Tibial artery (tissue), 4 donors: ENCODE data around the gene ATP13A3.

Experiments used
- DNase-seq, 2 donors: peaks; one replicate each; pipeline ENCODE4 v3.0.0-alpha.2; 2019
- H3K27ac ChIP-seq, 2 donors: fragments of 200-600 bp; sonication (generic) in 1 of 2; 1 replicate in 1 of 2; 2 replicates in 1 of 2; pipeline ENCODE4 v1.5.1; 2018 to 2019; ENCODE audit warnings: mild to moderate bottlenecking in 1 of 2
- H3K27me3 ChIP-seq, 2 donors: fragments of 200-600 bp; sonication (generic) in 1 of 2; one replicate each; pipeline versions ENCODE4 v1.5.1 to v1.6.0; 2016 to 2019
- H3K36me3 ChIP-seq, 3 donors: fragments of 200-600 bp; sonication (generic) in 2 of 3; one replicate each; pipeline ENCODE4 v1.5.1; 2016 to 2019; ENCODE audit warnings: mild to moderate bottlenecking in 2 of 3
- H3K4me1 ChIP-seq, 4 donors: fragments of 200-600 bp; sonication (generic) in 2 of 4; 1 replicate in 3 of 4; 2 replicates in 1 of 4; pipeline ENCODE4 v1.5.1; 2016 to 2019
- H3K4me3 ChIP-seq, 2 donors: fragments of 200-600 bp; sonication (generic) in 1 of 2; 1 replicate in 1 of 2; 2 replicates in 1 of 2; pipeline ENCODE4 v1.5.1; 2018 to 2019; ENCODE audit warnings: mild to moderate bottlenecking in 2 of 2
- H3K9me3 ChIP-seq, 3 donors: fragments of 200-600 bp; sonication (generic) in 1 of 3; one replicate each; pipeline ENCODE4 v1.5.1; 2016 to 2019
- CTCF ChIP-seq, 2 experiments: fragments of 200-600 bp in 1 of 2; fragments of 450-650 bp in 1 of 2; IDR thresholded peaks; one replicate each; pipeline ENCODE4 v1.5.1; 2017 to 2019; ENCODE audit warnings: antibody characterized with exemption in 2 of 2, mild to moderate bottlenecking in 1 of 2, moderate library complexity in 1 of 2
- intact Hi-C: fragments of 100-400 bp; cut with DNase I; formaldehyde crosslinking; loops from one replicate; pipeline ENCODE4 v1.15.0; 2023; ENCODE audit warnings: low total_unique reads

ATP13A3 gene

GRCh38 chr3:194465246-194465645 is 21.6 kb downstream of the ATP13A3 start:
- intact Hi-C loops, result no loop called here
- H3K4me1 ChIP-seq, result peaks cover 0 to 57% (median 8%) of the 10 kb centered on the region in 4 donors
- no peaks in the 10 kb centered on the region for H3K9me3 ChIP-seq
- H3K36me3 ChIP-seq, result peaks cover 0 to 5% (median 0%) of the 10 kb centered on the region in 3 donors
- no peak overlapping the region for H3K4me3 ChIP-seq
- no peak overlapping the region for H3K27ac ChIP-seq
- TF ChIP-seq CTCF (IDR thresholded peaks at IDR 0.05), result no peak
- DNase-seq, result no peak
- H3K27me3 ChIP-seq, result no peaks in the 10 kb centered on the region

DNA sequence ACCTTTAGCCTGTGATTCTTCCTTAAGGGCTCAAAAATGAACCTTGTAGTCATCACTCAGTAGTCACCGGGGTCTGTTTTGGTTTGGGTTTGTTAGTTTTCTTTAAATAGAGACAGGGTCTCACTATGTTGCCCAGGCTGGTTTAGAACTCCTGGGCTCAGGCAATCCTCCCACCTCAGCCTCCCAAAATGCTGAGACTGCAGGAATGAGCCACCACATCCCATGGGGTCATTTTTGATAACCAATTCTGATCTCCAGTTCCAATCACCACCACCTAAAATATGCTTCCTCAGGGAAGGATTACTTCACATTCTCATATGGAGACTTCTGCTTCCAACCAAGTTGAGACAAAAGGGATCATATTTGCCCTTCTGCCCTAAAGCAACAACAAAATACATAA is 22.1 kb downstream of the ATP13A3 start:
- H3K4me3 ChIP-seq, result no peak overlapping the region
- no peak for DNase-seq
- no peak overlapping the region for H3K27ac ChIP-seq
- intact Hi-C loops, result loop anchor here (5.0 kb wide), 1 partner anchor 487 kb away; no protein-coding TSS in a partner anchor
- no peaks in the 10 kb centered on the region for H3K27me3 ChIP-seq
- H3K36me3 ChIP-seq, result peaks cover 0 to 7% (median 0%) of the 10 kb centered on the region in 3 donors
- peaks cover 0 to 51% (median 6%) of the 10 kb centered on the region in 4 donors for H3K4me1 ChIP-seq
- no peak for TF ChIP-seq CTCF (IDR thresholded peaks at IDR 0.05)
- no peaks in the 10 kb centered on the region for H3K9me3 ChIP-seq

DNA sequence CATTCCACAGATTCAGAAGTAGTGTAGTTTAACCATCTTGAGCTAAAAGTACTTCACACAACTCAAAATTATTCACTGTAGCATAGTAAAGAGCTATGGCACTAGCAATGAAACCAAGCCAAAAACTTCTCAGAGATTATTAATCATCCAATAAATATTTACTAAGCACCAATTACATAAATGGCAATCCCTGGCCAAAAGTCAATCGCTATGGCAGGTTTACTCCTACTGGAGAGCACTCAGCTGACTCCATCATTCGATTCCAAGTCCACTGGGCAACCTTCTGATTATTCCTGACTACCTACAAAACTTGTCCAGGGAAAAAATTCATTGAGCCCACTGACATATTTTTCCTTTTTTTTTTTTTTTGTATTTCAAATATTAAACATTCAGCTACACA is 23.9 kb downstream of the ATP13A3 start:
- Histone ChIP-seq H3K27ac (no peak overlapping the region), H3K4me3 (no peak overlapping the region), H3K9me3 (no peaks in the 10 kb centered on the region), H3K4me1 (peaks cover 0 to 35% (median 5%) of the 10 kb centered on the region in 4 donors), H3K27me3 (no peaks in the 10 kb centered on the region), H3K36me3 (peaks cover 0 to 19% (median 12%) of the 10 kb centered on the region in 3 donors)
- DNase-seq, result no peak
- no peak for TF ChIP-seq CTCF (IDR thresholded peaks at IDR 0.05)
- intact Hi-C loops, result loop anchor here (5.0 kb wide), 1 partner anchor 486 kb away; no protein-coding TSS in a partner anchor

DNA sequence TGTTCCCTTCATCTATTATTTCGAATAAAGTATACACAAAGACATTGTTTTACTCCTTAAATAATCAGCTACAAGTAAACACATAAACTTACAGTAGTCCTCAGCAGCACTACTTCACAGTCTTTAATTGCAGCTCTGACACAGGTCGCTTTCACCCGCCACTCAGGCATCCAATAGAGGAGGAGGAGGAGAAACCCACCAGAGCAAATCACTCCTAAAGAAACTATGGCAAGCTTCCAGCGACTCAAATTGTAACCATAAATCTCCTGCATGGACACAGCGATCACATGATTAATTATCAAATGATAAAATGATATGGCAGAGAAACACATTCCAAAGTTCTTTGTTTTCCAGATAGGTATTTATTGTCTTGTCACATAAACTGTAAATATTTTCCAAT is 26.2 kb downstream of the ATP13A3 start:
- Histone ChIP-seq H3K27me3 (no peaks in the 10 kb centered on the region), H3K9me3 (no peaks in the 10 kb centered on the region), H3K4me1 (peaks cover 0 to 12% (median under 1%) of the 10 kb centered on the region in 4 donors), H3K4me3 (no peak overlapping the region), H3K36me3 (peaks cover 0 to 19% (median 18%) of the 10 kb centered on the region in 3 donors), H3K27ac (no peak overlapping the region)
- intact Hi-C loops, result loop anchor here (5.0 kb wide), 1 partner anchor 483 kb away; no protein-coding TSS in a partner anchor
- TF ChIP-seq CTCF (IDR thresholded peaks at IDR 0.05), result no peak
- DNase-seq, result no peak

DNA sequence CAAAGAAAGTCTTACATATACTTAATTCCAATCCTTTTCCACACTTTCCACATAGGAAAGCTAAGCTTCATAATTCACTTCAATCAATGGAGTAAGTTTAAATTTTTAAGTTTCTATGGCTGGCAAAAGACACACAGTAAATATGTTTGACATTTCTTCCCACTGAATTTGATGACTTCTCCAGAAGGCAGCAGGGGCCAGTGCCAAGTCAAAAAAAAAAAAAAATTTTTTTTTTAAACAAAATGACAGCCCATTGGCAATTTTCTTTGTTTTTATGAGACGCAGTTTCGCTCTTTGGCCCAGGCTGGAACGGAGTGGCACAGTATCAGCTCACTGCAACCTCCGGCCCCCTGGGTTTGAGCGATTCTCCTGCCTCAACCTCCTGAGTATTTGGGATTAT is 28.7 kb downstream of the ATP13A3 start:
- Histone ChIP-seq H3K4me3 (no peak overlapping the region), H3K27me3 (no peaks in the 10 kb centered on the region), H3K9me3 (no peaks in the 10 kb centered on the region), H3K36me3 (peaks cover 11 to 43% (median 33%) of the 10 kb centered on the region in 3 donors), H3K27ac (no peak overlapping the region), H3K4me1 (peaks cover 0 to 10% (median 0%) of the 10 kb centered on the region in 4 donors)
- DNase-seq, result no peak
- TF ChIP-seq CTCF (IDR thresholded peaks at IDR 0.05), result peak in 1 of 2 experiments; percentile 8
- intact Hi-C loops, result no loop called here

- intact Hi-C loops, result no loop called here
- H3K27ac ChIP-seq, result no peak overlapping the region
- no peaks in the 10 kb centered on the region for H3K9me3 ChIP-seq
- peaks cover 33 to 67% (median 56%) of the 10 kb centered on the region in 3 donors for H3K36me3 ChIP-seq
- no peaks in the 10 kb centered on the region for H3K4me1 ChIP-seq
- DNase-seq, result no peak
- TF ChIP-seq CTCF (IDR thresholded peaks at IDR 0.05), result no peak
- H3K4me3 ChIP-seq, result no peak overlapping the region
- H3K27me3 ChIP-seq, result no peaks in the 10 kb centered on the region
These were observed 31.3 kb downstream of the ATP13A3 start for GRCh38 chr3:194455481-194455880.
